Measurements from ENCODE around the gene KIF25.
"Not testable (repeated sequence)": the region's sequence is repeated elsewhere in the genome, so short reads cannot be mapped to it uniquely, and the experiment has no call there.

The KIF25 gene

GRCh38 chr6:168073937-168074730, 76.7 kb downstream of the KIF25 start:
- no peak for FAIRE-seq

GRCh38 chr6:168075216-168075615, 77.7 kb downstream of the KIF25 start:
- FAIRE-seq: no peak

- no peak for FAIRE-seq
These were observed 78.3 kb downstream of the KIF25 start for GRCh38 chr6:168075787-168076202.

- not testable (repeated sequence) for FAIRE-seq
These were observed 79.9 kb downstream of the KIF25 start for GRCh38 chr6:168077401-168077800.

GRCh38 chr6:168078175-168078942, 80.9 kb downstream of the KIF25 start:
- no peak for FAIRE-seq

- no peak for FAIRE-seq
These were observed 81.5 kb downstream of the KIF25 start, which contains the start of gene FRMD1 for GRCh38 chr6:168078943-168079405. TSS of gene FRMD1 (minus strand) at chr6:168079212. CDS start at chr6:168079094, 118 bp downstream.

GRCh38 chr6:168080393-168081077, 83.1 kb downstream of the KIF25 start:
- FAIRE-seq: no peak

GRCh38 chr6:168081858-168082546, 84.5 kb downstream of the KIF25 start:
- no peak for FAIRE-seq

GRCh38 chr6:168082860-168083513, 85.5 kb downstream of the KIF25 start:
- no peak for FAIRE-seq

GRCh38 chr6:168083514-168083885, 86.0 kb downstream of the KIF25 start:
- FAIRE-seq: no peak

- no peak for FAIRE-seq
These were observed 87.1 kb downstream of the KIF25 start for GRCh38 chr6:168084465-168085160.

- no peak for FAIRE-seq
These were observed 88.6 kb downstream of the KIF25 start for GRCh38 chr6:168086066-168086465.

GRCh38 chr6:168086616-168087015, 89.1 kb downstream of the KIF25 start:
- FAIRE-seq: no peak

- FAIRE-seq: no peak
These were observed 90.1 kb downstream of the KIF25 start for GRCh38 chr6:168087436-168088160.

GRCh38 chr6:168088161-168089053, 90.9 kb downstream of the KIF25 start:
- no peak for FAIRE-seq

- FAIRE-seq: no peak
These were observed 92.0 kb downstream of the KIF25 start for GRCh38 chr6:168089186-168090063.

GRCh38 chr6:168090064-168090690, 92.7 kb downstream of the KIF25 start:
- FAIRE-seq: no peak

GRCh38 chr6:168090706-168091105, 93.2 kb downstream of the KIF25 start:
- no peak for FAIRE-seq

All from G401.6 (cell line).